Measurements from ENCODE around the gene CREBBP. TPM values are rescaled to one million over a fixed set of nuclear protein-coding genes. Genes with fewer than 3 reads are reported as not detected.

Gene CREBBP
- polyA plus RNA-seq, 1 donor (not counting 4 experiments of a cell fraction or from before 2014, with no cell fraction given) = 5.0 TPM

GRCh38 chr16:3740186-3740585 is 140.3 kb downstream of the CREBBP start:
- FAIRE-seq = no peak
- TF ChIP-seq, protein P1, sequence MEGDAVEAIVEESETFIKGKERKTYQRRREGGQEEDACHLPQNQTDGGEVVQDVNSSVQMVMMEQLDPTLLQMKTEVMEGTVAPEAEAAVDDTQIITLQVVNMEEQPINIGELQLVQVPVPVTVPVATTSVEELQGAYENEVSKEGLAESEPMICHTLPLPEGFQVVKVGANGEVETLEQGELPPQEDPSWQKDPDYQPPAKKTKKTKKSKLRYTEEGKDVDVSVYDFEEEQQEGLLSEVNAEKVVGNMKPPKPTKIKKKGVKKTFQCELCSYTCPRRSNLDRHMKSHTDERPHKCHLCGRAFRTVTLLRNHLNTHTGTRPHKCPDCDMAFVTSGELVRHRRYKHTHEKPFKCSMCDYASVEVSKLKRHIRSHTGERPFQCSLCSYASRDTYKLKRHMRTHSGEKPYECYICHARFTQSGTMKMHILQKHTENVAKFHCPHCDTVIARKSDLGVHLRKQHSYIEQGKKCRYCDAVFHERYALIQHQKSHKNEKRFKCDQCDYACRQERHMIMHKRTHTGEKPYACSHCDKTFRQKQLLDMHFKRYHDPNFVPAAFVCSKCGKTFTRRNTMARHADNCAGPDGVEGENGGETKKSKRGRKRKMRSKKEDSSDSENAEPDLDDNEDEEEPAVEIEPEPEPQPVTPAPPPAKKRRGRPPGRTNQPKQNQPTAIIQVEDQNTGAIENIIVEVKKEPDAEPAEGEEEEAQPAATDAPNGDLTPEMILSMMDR (optimal IDR thresholded peaks at IDR 0.05 in 1 of 3, IDR thresholded peaks at IDR 0.05 in 1 of 3, conservative IDR thresholded peaks at IDR 0.05 in 1 of 3; ENCODE audit: extremely low read depth in 1 of 3, insufficient read depth in 2 of 3, low read length in 3 of 3) = no peak
- no peak for TF ChIP-seq EZH2 (IDR thresholded peaks at IDR 0.05; ENCODE audit: low read length)
- Histone ChIP-seq H3K4me1 (ENCODE audit: control insufficient read depth, extremely low read depth, insufficient read depth, low read length) (no peaks in the 10 kb centered on the region), H2AFZ (ENCODE audit: control insufficient read depth, low read length) (no peak overlapping the region), H3K4me3 (ENCODE audit: control insufficient read depth in 2 of 3, extremely low read depth in 1 of 3, insufficient read depth in 2 of 3, low read depth in 1 of 3, low read length in 3 of 3) (no peak overlapping the region), H3K9ac (ENCODE audit: control insufficient read depth, extremely low read depth, insufficient read depth, low read length) (no peak overlapping the region), H3K27ac (ENCODE audit: control insufficient read depth, insufficient read depth, low read length) (no peak overlapping the region), H4K20me1 (ENCODE audit: control insufficient read depth, extremely low read depth, insufficient read depth, low read length) (no peaks in the 10 kb centered on the region), H3K79me2 (ENCODE audit: control insufficient read depth, insufficient read depth, low read length) (no peaks in the 10 kb centered on the region), H3K9me3 (ENCODE audit: control insufficient read depth, low read depth, low read length) (no peaks in the 10 kb centered on the region), H3K36me3 (ENCODE audit: control insufficient read depth in 2 of 2, extremely low read depth in 1 of 2, insufficient read depth in 2 of 2, low read length in 2 of 2) (peaks cover 41 to 49% of the 10 kb centered on the region in 2 experiments), H3K27me3 (ENCODE audit: control insufficient read depth, extremely low read depth, insufficient read depth, low read length) (no peaks in the 10 kb centered on the region), H3K9me1 (ENCODE audit: control insufficient read depth, extremely low read depth, insufficient read depth, low read length) (no peaks in the 10 kb centered on the region), H3K4me2 (ENCODE audit: control insufficient read depth, extremely low read depth, insufficient read depth, low read depth, low read length) (no peak overlapping the region)
- DNase-seq (ENCODE audit: low read depth, low spot score) = no peak
- dilution Hi-C loops (cut with MboI; ENCODE audit: extremely low pct_ligation_motif_present, low sequenced_read_pairs) = no loop called here

DNA sequence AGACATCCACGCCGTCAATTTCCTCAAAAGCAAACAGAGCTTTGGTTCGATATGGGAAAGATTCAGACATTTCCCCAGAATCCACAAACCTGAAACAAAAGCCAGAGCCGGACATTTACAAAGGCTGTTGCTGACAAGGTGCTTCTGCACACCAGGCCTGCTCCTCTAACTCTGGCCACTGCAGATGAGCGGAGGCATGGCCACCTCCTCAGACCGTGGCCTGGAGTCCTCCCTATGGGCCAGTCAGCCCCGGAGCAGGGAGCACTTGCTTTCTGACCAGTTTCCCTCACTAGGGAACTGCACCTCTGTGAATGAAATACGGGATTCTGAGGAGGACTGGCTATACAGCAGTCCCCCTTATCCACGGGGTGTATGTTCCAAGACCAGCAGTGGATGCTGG is 140.9 kb downstream of the CREBBP start:
- dilution Hi-C loops (cut with MboI; ENCODE audit: extremely low pct_ligation_motif_present, low sequenced_read_pairs) = no loop called here
- Histone ChIP-seq H3K36me3 (ENCODE audit: control insufficient read depth in 2 of 2, extremely low read depth in 1 of 2, insufficient read depth in 2 of 2, low read length in 2 of 2) (peaks cover 37 to 45% of the 10 kb centered on the region in 2 experiments), H3K27me3 (ENCODE audit: control insufficient read depth, extremely low read depth, insufficient read depth, low read length) (no peaks in the 10 kb centered on the region), H3K4me2 (ENCODE audit: control insufficient read depth, extremely low read depth, insufficient read depth, low read depth, low read length) (no peak overlapping the region), H2AFZ (ENCODE audit: control insufficient read depth, low read length) (no peak overlapping the region), H3K4me1 (ENCODE audit: control insufficient read depth, extremely low read depth, insufficient read depth, low read length) (no peaks in the 10 kb centered on the region), H3K27ac (ENCODE audit: control insufficient read depth, insufficient read depth, low read length) (no peak overlapping the region), H4K20me1 (ENCODE audit: control insufficient read depth, extremely low read depth, insufficient read depth, low read length) (no peaks in the 10 kb centered on the region), H3K9ac (ENCODE audit: control insufficient read depth, extremely low read depth, insufficient read depth, low read length) (no peak overlapping the region), H3K9me1 (ENCODE audit: control insufficient read depth, extremely low read depth, insufficient read depth, low read length) (no peaks in the 10 kb centered on the region), H3K4me3 (ENCODE audit: control insufficient read depth in 2 of 3, extremely low read depth in 1 of 3, insufficient read depth in 2 of 3, low read depth in 1 of 3, low read length in 3 of 3) (no peak overlapping the region), H3K79me2 (ENCODE audit: control insufficient read depth, insufficient read depth, low read length) (no peaks in the 10 kb centered on the region), H3K9me3 (ENCODE audit: control insufficient read depth, low read depth, low read length) (no peaks in the 10 kb centered on the region)
- TF ChIP-seq EZH2 (IDR thresholded peaks at IDR 0.05; ENCODE audit: low read length) = no peak
- TF ChIP-seq, protein P1 (optimal IDR thresholded peaks at IDR 0.05 in 1 of 3, IDR thresholded peaks at IDR 0.05 in 1 of 3, conservative IDR thresholded peaks at IDR 0.05 in 1 of 3; ENCODE audit: extremely low read depth in 1 of 3, insufficient read depth in 2 of 3, low read length in 3 of 3) = no peak
- DNase-seq (ENCODE audit: low read depth, low spot score) (no peak), FAIRE-seq (no peak)
